NCI-H2029 treated with DMSO at 0.1 percent for 48 hours (cell line): ENCODE results near the gene PSEN1.

Experiments used
- DNase-seq: peaks from one replicate; lab custom pipeline; 2025; lab: John Stamatoyannopoulos, UW

PSEN1 gene

DNA sequence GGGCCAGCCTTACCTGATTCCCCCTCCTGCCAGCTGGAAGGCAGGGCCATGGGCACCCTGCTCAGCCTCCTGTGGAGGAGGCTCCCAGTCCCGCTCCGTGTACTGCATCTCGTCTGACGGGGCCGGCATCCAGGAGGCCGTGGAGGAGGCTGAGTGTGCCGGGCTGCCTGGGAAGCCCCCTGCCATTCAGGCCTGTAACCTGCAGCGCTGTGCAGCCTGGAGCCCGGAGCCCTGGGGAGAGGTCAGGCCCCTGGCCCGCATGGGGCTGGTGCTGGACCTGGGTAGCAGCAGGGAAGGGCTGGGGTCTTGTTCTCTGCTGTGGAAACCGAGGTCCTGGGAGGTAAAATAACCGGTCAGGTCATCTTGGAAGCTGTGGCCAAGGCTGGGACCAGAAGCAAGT lies 117.4 kb downstream of the PSEN1 start:
- no peak for DNase-seq

DNA sequence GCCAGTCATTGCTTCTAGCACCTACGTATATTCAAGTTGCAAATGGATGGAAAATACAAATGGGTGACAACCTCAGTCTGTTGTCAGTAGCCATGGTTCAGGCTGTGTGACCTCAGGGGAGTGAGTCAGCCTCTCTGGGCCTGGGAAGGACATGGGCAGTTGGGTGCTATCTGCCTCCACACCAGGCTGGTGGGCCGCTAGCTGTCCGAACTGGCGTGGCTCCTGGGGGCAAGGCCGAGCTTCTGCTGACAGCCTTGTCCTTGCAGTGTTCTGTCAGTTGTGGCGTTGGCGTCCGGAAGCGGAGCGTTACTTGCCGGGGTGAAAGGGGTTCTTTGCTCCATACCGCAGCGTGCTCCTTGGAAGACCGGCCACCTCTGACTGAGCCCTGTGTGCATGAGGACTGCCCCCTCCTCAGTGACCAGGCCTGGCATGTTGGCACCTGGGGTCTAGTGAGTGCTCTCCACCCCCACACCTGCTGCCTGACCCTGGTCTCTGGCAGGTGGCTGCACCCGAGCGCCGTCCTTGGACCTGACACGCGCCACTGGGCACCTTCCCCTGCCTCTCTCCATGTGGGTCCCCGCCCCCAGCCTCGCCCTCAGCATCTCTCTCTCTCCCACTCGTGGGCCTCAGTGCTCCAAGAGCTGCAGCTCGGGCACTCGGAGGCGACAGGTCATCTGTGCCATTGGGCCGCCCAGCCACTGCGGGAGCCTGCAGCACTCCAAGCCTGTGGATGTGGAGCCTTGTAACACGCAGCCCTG lies 118.1 kb downstream of the PSEN1 start:
- DNase-seq = no peak

DNA sequence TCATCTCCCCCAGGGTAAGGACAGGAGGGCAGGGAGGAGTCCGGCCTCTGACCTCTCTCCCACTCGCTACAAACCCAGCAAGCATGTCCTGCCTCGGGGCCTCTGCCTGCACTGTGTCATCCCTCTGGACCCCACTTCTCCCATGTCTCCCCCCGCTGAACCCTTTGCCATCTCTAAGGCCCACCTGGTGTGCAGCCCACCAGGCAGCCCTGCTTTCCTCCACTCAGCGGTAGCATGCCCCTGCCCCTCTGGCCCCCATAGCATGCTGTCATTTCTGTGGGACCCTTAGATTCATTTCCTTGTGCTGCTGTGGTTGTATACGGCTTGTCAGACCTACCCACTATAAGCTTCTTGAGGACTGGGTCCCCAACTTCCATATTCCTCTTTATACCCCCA lies 118.7 kb downstream of the PSEN1 start:
- DNase-seq = no peak

DNA sequence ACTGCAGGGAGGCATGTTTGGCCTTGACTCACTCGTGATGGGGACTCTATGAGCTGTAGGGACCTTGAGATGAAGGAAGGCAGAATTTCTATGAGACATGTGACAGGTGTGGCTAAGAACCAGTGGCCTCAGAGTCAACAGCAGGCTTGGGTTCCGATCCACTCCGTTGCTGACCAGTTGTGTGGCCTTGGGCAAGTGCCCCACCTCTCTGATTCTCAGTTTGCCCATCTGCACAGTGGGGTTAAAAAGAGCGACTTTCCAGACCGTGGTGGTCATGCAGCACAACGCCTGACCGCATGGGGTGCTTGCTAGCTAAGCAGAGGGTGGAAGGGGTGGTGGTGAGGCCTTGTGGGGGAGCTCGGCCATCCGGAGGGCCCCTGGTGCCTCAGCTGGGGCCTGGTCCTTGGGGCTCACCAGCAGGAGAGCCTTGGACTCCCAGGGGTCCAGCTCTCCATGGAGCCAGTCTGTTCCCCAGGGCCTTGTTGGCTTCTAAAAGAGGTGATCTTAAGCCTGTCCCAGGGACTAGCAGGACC lies 119.5 kb downstream of the PSEN1 start:
- no peak for DNase-seq

DNA sequence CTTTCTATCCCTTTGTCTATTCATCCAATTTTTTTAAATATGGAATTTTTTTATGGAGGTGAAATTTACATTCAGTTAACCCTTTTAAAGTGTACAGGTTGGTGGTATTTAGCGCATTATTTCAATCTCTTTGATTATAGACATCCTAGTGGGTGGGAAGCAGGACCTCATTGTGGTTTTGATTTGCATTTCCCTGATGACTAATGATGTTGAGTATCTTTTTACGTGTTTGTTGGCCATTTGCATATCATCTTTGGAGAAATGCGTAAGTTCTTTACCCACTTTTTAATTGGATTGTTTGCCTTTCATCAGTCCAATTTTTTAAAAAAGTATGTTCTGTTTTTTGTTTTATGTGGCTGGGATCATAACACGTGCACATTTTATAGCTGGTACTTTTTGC lies 121.8 kb downstream of the PSEN1 start:
- DNase-seq = no peak

DNA sequence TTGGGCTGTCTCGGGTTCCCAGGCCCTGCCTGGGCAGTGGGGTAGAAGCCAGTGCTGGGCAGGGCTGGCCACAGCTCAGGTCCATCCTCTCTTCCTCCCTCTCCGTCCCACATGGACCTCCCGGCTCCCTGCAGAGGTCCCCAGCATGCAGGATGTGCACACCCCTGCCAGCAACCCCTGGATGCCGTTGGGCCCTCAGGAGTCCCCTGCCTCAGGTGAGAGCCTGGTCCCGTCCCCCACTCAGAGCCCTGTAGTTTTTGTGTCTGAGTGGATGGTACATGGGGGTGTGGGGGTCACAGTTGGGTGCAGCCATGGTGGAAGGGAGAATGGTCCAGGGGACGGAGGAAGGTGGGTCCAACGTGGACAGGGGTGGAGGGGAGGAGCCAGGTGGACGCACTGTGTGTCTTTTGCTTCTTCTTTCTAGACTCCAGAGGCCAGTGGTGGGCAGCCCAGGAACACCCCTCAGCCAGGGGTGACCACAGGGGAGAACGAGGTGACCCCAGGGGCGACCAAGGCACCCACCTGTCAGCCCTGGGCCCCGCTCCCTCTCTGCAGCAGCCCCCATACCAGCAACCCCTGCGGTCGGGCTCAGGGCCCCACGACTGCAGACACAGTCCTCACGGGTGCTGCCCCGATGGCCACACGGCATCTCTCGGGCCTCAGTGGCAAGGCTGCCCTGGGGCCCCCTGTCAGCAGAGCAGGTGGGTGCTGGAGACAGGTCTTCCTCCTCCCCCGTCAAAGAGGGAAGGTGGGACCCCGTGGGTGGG lies 122.7 kb downstream of the PSEN1 start:
- no peak for DNase-seq

DNA sequence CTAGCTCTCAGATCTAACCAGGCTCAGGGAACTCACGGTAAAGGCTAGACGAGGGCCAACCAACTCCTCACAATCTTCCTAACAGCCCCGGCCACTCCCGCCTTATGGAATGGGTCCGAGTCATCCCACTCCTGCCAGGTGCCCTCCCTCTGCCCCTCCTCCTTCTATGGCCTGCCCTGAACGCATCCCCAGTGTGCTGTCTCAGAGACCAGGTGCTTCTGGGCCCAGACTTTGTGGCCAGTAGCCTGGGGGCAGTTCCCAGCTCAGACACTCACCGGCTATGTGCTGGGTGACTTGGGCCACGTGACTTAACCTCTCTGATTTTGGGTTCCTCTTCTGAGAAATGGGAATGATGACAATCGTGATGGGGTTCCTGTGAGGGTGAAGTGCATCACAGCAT lies 123.5 kb downstream of the PSEN1 start:
- DNase-seq = no peak

DNA sequence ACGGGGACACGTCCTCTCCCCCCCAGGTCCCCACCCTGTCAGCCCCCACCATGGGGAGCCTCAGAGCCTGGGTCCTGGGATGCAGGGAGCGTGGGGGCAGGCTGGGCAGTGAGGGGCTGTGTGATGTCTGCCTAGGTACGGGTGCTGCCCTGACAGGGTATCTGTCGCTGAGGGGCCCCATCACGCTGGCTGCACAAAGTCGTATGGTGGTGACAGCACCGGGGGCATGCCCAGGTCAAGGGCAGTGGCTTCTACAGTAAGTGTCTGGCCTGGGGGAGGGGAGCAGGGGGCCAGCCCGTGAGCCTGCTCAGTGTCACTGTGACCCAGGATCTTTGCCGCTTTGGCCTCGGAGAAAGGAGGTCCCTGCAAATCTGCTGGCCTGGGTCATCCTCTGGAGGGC lies 124.3 kb downstream of the PSEN1 start:
- DNase-seq = no peak

DNA sequence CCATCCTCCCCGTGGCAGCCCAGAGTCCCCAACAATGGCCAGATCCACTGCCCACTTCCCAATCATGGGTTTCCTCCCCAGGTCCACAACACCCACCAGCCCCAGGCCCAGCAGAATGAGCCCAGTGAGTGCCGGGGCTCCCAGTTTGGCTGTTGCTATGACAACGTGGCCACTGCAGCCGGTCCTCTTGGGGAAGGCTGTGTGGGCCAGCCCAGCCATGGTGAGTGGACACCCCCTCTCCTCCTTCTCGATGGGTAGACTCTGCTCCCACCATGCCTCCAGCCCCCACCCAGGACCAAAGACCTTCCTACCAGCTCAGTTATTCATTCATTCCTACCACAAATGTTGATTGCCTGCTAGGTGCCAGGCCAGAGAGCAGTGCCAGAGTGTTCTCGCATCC lies 124.8 kb downstream of the PSEN1 start:
- no peak for DNase-seq

DNA sequence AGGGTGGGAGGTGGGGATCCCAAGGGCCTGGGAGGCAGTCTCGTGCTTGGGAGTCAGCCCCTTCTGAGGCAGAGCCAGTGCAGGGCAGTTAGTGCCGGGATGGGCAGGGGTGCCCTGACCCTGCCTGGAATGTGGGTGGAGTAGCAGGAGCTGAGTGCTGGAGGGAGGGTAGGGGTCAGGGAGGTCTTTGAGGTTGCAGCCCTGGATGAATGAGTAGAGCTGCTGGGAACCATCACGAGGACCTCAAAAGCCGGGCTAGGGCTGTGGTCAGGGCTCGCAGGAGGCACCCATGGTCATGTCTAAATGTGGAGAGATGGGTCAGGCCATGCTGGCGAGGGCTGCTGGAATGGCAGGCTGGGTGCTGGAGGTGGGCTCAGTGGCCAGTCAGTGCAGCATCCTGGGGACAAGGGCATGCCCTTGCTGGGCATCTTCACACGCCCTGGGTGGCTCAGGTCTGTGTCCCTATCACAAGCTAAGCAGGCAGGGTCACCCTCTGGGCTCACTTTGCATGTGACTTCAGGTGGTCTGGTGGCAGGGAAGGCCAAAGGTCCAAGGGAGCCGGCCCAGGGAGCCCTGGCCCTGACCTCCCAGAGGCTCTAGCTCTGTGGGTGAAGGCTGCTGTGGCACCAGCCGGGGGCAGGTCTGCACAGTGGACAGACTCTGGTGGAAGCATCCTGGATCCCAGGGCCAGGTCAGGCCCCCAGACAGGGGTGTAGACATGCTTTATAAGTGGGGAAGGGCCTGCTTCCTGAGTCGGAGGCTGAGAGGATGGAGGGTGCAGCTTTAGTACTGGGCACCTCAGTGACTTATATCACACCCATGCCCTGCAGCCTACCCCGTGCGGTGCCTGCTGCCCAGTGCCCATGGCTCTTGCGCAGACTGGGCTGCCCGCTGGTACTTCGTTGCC lies 125.5 kb downstream of the PSEN1 start:
- no peak for DNase-seq

DNA sequence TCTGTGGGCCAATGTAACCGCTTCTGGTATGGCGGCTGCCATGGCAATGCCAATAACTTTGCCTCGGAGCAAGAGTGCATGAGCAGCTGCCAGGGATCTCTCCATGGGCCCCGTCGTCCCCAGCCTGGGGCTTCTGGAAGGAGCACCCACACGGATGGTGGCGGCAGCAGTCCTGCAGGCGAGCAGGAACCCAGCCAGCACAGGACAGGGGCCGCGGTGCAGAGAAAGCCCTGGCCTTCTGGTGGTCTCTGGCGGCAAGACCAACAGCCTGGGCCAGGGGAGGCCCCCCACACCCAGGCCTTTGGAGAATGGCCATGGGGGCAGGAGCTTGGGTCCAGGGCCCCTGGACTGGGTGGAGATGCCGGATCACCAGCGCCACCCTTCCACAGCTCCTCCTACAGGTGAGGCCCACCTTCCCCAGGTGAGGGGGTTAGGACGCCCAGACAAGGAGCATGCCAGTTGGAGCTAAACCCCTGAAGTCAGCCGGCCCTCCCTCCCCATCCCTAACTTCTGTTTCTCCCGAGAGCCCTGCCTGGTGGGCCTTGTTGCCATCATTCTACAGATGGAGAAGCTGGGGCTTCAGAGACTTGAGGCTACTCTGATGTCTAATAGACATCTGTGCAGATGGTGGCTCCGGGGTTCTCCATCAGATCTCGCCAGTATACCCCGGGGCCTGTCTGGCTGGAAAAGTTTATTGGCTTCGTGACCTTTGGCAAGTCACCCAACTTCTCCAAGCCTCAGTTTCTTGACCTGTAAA lies 126.3 kb downstream of the PSEN1 start:
- no peak for DNase-seq

DNA sequence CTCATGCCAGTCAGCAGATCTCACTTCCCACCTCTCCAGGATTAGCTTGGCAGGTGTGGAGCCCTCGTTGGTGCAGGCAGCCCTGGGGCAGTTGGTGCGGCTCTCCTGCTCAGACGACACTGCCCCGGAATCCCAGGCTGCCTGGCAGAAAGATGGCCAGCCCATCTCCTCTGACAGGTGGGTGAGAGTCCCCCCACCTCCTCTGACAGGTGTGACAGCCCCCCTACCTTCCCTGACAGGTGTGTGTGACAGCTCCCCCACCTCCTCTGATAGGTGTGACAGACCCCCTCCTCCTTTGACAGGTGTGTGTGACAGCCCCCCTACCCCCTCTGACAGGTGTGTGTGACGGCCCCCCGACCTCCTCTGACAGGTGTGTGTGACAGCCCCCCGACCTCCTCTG lies 127.3 kb downstream of the PSEN1 start:
- DNase-seq = no peak

DNA sequence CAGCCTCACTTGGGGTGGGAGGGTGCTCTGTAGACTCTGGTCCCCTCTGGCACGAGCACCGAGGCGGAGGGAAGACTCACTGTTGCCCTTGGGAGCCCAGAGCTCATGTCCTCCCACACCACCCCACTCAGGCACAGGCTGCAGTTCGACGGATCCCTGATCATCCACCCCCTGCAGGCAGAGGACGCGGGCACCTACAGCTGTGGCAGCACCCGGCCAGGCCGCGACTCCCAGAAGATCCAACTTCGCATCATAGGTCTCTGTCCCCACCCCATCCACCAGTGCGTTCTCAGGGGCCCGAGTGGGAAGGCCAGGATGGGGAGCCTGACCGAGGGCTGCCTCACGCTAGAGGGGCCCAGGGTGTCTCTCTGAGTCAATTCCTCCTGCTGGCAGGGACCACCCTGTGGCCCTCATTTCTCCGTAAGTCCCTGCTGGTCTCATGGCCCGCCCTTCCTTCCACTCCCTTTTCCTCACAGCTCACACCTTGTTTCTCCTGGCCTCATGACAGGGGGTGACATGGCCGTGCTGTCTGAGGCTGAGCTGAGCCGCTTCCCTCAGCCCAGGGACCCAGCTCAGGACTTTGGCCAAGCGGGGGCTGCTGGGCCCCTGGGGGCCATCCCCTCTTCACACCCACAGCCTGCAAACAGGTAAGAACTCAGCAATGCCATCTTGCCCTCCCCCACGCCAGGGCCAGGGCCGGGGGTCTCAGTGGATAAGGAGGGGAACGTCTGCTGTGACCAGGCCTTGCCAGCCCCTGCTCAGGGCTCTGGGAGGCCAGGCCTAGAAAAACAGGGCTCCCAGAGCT lies 128.0 kb downstream of the PSEN1 start:
- no peak for DNase-seq

DNA sequence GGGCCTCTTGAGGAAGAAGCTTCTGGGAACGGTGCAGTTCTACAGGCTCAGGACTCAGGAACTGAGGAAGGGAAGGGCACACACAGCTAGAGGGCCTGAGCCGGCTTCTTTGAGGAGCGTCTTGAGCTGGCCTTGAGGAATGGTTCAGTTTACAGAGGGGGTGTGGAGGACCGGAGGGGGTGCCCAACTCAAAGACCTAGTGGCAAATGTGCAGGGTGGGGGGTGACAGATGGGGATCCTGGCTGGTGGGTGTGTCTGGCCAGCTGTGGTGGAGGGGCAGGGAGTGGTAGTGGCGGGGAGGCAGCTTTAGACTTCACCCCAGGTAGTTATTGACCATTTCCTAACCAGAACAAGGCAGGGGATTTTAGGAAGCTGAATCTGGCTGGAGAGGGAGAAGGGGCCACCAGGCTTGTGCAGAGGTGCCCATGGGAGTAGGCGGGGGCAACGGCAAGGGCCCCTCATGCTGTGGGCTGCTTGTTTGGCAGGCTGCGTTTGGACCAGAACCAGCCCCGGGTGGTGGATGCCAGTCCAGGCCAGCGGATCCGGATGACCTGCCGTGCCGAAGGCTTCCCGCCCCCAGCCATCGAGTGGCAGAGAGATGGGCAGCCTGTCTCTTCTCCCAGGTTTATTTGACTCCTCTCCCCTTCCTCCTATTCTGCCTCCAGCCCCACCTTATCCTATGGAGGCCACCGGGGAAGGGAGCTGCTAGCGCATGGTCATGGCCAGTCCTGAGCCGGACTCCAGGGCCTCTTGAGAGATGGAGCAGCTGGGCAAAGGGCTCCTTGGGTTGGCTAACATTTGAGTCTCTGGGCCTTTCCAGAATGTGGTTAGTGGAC lies 128.8 kb downstream of the PSEN1 start:
- no peak for DNase-seq

DNA sequence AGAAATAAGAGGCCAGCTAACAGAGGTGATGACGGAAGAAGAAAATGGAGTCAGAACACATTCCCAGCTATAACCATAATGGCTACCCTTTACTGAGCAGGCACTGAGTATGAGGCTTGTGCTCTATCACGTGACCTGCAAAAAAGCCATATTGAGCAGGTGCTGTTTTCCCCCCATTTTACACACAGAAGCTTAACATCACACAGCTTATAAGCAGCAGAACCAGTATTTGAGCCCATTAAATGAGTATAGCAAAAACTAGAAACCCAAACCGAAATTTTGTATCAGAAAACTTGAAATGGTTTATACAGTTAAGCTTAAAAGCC lies 129.4 kb downstream of the PSEN1 start:
- no peak for DNase-seq

DNA sequence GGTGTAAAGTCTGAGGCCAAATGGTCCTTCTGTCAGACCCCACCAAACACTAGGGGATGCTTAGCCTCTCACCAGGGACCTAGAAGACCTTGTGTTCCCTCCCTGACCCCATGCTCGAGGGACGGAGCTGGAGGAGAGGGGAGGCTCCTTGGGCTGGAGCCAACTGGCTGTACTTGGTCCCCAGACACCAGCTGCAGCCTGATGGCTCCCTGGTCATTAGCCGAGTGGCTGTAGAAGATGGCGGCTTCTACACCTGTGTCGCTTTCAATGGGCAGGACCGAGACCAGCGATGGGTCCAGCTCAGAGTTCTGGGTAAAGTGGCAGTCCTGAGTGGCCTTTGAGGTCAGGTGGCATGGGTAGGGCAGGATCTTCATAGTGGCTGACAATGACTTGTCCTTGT lies 130.0 kb downstream of the PSEN1 start:
- no peak for DNase-seq

DNA sequence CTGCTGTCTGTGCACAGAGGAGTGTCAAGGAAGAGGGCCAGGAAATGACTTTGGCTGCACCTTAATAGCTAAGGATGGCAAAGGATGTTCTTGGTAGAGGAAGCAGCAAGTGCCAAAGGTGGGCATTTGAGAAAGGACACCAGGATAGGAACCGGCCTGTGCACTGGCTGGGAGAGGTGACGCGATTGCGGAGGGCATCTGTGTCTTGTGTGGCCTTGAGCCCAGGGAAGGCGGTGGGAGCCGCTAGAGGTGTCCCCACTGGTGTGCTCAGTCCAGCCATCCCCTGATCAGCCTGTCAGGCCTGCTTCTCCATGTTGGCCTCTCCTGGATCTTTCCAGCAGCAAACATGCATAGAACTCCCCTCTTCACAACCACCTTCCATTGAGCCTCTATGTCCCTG lies 131.2 kb downstream of the PSEN1 start:
- DNase-seq = no peak

DNA sequence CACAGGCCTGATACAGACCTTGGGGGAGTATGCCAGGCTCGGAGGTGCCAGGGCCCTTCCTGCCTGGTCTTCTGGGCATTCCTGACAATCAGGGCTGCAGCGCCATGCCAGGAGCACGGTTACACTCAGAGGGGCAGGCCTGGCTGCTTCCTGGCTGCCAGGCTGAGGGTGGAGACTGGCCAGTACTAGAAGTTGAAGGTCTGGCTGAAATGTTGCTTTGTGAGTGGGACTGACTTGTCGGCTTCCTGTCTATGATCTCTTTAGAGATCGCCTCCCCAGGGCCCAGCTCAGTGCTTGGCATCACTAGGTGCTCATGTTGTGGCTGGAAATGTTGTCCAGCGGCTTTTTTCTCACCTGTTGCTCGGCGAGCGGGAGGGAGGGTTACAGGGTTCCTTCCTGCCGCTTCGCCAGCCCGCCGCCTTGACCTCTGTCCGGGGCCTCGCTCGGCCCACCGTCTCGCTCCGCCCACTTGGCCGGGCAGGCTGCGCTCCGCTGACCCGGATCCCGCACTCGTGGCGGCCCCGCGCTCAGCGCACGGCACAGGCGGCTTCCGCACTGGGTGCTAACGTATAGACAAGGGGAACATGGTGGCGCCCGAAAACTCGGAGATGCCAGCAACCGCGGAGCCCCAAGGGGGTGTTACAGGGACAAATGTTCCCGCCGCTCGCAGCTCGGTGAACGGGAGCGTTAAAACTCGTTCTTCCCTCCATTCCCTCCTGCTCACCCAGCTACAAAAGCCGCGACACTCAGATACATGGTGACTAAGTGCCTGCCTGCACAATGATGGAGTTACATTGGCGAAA lies 133.6 kb downstream of the PSEN1 start:
- no peak for DNase-seq

DNA sequence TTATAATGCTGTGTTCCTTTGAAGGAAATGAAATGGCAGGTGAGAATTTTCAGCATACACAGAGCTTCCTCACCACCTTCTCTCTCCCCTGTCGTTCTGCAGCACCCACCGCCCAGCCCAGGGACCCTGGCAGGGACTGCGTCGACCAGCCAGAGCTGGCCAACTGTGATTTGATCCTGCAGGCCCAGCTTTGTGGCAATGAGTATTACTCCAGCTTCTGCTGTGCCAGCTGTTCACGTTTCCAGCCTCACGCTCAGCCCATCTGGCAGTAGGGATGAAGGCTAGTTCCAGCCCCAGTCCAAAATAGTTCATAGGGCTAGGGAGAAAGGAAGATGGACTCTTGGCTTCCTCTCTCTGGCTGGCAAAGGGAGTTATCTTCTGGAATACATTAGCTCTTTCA lies 136.1 kb downstream of the PSEN1 start:
- DNase-seq = no peak
